Fibroblast of pulmonary artery (primary cell): ENCODE results near the gene OTUD5.

ENCODE experiments used
- DNase-seq: peaks from one replicate; pipeline ENCODE4 v3.0.0-alpha.2; 2010; ENCODE audit warnings: low read depth
- H3K4me3 ChIP-seq: replicated peaks from 2 replicates; pipeline ENCODE4 v1.5.1; 2011; ENCODE audit warnings: low read depth, mild to moderate bottlenecking, control low read depth, low read length, moderate library complexity
- TF ChIP-seq, protein P1 (sequence below): IDR thresholded peaks from 2 replicates; pipeline ENCODE4 v1.5.1; 2011; ENCODE audit warnings: mild to moderate bottlenecking, control low read depth, low read length, inconsistent platforms; ENCODE audit errors: missing control alignments

The OTUD5 gene

GRCh38 chrX:48904180-48904579 lies 53.2 kb downstream of the OTUD5 start:
- TF ChIP-seq, protein P1, sequence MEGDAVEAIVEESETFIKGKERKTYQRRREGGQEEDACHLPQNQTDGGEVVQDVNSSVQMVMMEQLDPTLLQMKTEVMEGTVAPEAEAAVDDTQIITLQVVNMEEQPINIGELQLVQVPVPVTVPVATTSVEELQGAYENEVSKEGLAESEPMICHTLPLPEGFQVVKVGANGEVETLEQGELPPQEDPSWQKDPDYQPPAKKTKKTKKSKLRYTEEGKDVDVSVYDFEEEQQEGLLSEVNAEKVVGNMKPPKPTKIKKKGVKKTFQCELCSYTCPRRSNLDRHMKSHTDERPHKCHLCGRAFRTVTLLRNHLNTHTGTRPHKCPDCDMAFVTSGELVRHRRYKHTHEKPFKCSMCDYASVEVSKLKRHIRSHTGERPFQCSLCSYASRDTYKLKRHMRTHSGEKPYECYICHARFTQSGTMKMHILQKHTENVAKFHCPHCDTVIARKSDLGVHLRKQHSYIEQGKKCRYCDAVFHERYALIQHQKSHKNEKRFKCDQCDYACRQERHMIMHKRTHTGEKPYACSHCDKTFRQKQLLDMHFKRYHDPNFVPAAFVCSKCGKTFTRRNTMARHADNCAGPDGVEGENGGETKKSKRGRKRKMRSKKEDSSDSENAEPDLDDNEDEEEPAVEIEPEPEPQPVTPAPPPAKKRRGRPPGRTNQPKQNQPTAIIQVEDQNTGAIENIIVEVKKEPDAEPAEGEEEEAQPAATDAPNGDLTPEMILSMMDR: no peak
- no peak for DNase-seq
- no peak overlapping the region for H3K4me3 ChIP-seq

GRCh38 chrX:48903290-48903689 lies 54.1 kb downstream of the OTUD5 start:
- DNase-seq: no peak
- no peak overlapping the region for H3K4me3 ChIP-seq
- TF ChIP-seq, protein P1: no peak

DNA sequence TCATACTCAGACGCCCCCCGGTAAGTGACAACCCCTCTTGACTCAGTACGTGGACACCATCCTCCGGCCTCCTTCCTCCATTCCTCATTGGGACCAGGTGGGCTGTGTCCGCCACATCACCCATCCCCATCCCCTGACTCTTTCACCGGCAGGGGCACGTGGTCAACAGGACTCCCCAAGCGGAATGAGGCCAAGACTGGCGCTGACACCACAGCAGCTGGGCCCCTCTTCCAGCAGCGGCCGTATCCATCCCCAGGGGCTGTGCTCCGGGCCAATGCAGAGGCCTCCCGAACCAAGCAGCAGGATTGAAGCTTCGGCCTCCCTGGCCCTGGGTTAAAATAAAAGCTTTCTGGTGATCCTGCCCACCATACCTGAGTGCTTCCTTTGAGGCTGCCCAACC lies 54.6 kb downstream of the OTUD5 start:
- DNase-seq: no peak
- no peak overlapping the region for H3K4me3 ChIP-seq
- TF ChIP-seq, protein P1: no peak

GRCh38 chrX:48902135-48902534 lies 55.3 kb downstream of the OTUD5 start:
- TF ChIP-seq, protein P1: no peak
- DNase-seq: no peak
- H3K4me3 ChIP-seq: no peak overlapping the region

- DNase-seq: no peak
- H3K4me3 ChIP-seq: no peak overlapping the region
- TF ChIP-seq, protein P1: no peak
Observed at GRCh38 chrX:48901069-48901468, 56.3 kb downstream of the OTUD5 start.

DNA sequence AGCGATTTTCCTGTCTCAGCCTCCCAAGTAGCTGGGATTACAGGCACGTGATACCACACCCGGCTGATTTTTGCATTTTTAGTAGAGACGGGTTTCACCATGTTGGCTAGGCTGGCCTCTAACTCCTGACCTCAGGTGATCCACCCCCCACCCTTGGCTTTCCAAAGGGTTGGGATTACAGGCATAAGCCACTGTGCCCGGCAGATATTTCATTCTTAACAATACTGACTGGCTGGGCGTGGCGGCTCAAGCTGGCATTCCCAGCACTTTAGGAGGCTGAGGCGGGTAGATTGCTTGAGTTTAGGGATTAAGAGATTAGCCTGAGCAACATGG lies 58.4 kb downstream of the OTUD5 start:
- TF ChIP-seq, protein P1: no peak
- H3K4me3 ChIP-seq: no peak overlapping the region
- DNase-seq: no peak

GRCh38 chrX:48897625-48898306 lies 59.6 kb downstream of the OTUD5 start, which contains the start of the genes PQBP1 and TIMM17B:
PQBP1 (plus strand) TSS chrX:48897930; CDS start chrX:48898510, 580 bp downstream.
TIMM17B (minus strand) TSS chrX:48897768; CDS start chrX:48897749, 19 bp downstream.
- TF ChIP-seq, protein P1: no peak
- DNase-seq: peak; percentile 97
- H3K4me3 ChIP-seq: peak within 1 kb of the TSS; percentile 78
